HG02759 (cell line): ENCODE results near the gene ZNF680.
"Not testable (repeated sequence)": the region's sequence is repeated elsewhere in the genome, so short reads cannot be mapped to it uniquely, and the experiment has no call there.

Source experiments
- ATAC-seq: cut with Tn5 transposase; IDR thresholded peaks from one replicate; pipeline ENCODE4 v1.9.1; 2021; ENCODE audit warnings: mild to moderate bottlenecking, moderate library complexity; ENCODE audit not compliant: unreplicated experiment

ZNF680 gene

DNA sequence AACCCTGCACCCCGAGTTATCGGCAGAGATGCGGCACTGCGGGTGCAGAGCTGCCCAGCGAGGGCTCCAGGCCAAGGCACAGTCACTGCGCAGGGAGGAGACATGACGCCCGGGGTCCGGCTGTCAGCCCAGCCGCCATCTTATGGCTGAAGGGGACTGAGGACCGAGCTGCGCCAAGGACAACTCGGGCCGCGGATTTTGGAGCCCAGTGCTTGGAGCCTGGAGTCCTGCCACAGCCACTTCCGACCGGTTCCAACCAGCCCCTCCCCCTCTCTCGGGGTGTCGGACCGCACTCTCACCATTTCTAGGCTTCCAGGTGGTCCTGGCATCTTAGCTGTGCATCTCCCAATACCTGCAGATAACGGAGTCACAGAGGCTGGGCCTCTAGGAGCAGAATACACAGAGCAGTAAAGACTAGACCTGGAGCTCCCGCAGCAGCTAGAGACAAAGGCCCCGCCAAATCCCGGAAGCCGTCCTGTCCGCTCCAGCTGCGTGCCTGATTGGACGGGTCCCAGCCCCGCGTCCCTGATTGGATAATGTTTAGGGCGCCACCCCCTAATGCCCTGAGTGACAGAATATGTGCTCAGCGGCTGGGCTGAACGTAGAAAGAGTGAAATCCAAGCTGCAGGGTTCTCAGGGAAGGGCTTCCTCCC, at the start of gene ZNF680:
Gene ZNF680 (minus strand): TSS at position 446 of the 653 bp plus-strand sequence. CDS start 117 bp downstream, at position 329.
- ATAC-seq = peak; percentile 100

DNA sequence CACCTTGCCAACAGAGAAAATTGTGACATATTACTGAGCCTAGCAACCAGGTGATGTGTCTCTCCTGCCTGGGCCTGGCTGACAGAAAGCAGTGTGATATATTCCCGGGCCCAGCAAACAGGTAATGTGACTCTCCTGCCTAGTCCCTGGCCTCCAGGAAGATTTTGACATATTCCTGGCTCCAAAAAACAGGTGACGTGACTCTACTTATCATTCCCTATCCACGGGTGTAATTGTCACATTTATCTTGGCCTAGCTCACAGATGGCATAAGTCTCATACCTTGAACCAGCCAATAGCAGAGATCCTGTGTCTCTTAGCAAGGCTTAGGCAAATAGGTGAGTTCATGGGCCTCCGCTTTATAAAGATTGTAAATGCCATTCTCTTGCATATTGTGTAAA, 49.6 kb upstream of the ZNF680 start:
- no peak for ATAC-seq

DNA sequence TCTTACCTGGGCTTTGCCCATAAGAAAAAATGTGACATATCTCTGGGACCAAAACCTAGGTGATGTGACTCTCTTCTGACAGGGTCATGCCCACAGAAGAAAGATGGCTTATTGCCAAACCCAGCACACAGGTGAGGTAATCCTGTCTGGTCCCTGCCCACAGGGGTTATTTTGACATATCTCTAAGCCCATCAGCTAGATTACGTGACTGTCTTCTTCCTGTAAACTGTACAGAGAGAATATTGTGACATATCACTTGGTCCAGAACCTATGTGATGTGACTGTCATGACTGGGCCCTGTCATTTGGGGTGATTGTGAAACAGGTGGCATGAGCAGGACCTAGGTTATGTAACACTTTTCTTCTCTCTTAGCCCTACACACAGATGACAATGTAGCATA, 48.8 kb upstream of the ZNF680 start:
- no peak for ATAC-seq

DNA sequence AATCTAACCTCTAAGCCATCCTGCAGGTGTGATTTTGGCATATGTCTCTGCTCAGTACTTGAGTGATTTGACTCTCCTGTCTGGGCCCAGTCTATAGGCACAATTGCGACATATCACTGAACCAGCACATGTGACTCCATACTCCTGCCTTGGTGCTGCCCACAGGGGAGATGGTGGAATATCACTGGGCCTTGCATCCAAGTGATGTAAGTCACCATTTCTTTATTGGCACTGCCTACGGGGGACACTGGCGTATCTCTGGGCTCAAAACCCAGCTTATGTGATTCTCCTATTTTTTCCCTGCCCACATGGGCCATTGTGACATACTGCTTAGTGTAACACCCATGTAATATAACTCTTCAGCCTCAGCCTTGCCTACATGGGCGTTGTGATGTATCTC, 48.1 kb upstream of the ZNF680 start:
- no peak for ATAC-seq

DNA sequence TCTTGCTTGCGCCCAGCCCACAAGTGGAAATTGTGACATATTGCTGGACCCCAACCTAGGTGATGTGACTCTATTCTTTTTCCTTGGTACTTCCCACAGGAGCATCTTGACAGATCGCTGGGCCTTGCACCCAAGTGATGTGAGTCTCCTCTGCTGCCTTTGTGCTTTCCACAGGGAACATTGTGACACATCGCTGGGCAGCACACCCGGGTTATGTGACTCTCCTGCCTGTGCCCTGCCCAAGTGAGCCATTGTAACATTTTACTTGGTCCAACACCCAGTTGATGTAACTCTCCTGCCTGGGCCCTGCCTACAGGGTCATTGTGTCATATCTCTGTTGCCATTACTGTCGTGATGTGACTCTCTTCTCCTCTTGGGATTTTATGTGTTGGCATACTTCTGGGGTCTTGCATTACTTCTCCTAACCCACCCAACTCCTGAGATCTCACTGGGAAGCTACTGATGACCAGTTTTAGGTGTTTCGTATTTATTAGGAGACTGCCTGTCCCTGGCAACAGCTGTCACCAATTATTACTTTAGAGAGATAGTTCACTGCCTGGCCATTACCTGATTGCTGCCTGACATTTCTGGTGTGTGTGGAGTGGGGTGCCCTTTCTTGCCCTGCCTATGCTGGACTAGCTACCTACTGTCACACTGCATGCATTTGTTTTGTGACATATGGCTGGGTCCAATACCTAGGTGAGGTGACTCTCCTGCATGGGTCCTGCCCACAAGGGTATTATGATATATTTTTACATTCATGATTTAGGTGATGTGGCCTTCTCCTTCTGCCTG, 45.4 kb upstream of the ZNF680 start:
- no peak for ATAC-seq

DNA sequence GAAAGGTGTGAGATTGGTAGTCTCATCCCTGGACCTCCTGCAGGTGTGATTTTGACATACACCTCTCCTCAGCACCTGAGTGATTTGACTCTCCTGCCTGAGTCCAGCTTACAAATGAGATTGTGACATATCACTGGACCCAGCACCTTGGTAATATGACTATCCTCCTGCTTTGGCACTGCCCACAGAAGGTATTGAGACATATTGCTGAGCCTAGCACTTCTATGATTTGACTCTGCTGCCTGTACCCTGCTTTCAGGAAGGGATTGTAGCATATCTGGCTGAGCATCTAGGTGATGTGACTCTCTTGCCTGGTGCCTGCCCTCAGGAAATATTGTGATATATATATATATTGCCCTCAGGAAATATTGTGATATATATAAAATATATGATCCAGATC, 43.5 kb upstream of the ZNF680 start:
- ATAC-seq = no peak

DNA sequence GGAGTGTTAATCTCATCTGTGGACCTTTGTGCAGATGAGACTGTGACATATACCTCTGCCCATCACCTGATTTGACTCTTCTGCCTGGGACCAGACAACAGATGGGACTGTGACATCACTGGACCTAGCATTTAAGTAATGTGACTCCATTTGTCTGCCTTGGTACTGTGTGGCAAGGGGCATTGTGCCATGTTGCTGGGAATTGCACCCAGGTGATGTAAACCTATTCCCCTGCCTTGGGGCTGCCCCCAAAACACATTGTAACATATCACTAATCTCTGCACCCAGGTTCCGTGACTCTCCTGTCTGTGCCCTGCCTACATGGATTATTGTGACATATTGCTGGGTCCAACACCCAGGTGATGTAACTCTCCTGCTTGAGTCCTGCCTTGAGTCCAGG, 40.4 kb upstream of the ZNF680 start:
- no peak for ATAC-seq

DNA sequence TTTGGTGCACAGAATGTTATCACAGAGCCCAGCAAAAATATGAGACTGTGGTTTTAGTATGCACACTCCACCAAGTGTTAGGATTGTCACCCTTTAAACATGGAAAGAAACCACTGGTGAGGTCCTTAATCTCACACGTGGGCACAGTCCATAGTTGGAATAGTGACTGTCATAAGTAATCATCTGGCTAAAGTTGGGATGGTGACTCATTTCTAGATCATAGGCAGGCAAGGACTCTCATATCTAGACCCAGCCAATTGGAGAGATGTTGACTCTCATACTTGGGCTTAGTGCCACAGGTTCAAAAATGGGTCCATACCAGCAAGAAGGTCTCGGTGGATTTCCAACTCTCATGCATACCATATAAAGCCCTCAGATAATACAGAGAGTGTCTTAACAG, 39.6 kb upstream of the ZNF680 start:
- no peak for ATAC-seq

DNA sequence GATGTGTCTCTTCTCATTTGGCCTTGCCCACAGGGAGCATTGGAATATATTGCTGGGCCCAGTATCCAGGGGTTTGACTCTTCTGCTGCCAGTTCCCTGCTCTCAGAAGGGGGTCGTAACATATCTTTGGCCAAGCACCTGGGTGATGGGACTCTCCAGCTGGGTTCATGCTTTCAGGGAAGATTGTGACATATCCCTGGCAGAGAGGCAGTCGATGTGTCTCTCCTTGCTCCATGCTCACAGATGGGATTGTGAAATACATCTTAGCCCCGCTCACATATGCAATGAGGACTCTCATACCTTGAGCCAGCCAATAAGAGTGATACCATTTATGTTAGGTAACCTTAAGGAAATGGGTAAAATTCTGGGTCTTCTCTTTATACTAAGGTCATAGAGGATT, 39.2 kb upstream of the ZNF680 start:
- no peak for ATAC-seq

DNA sequence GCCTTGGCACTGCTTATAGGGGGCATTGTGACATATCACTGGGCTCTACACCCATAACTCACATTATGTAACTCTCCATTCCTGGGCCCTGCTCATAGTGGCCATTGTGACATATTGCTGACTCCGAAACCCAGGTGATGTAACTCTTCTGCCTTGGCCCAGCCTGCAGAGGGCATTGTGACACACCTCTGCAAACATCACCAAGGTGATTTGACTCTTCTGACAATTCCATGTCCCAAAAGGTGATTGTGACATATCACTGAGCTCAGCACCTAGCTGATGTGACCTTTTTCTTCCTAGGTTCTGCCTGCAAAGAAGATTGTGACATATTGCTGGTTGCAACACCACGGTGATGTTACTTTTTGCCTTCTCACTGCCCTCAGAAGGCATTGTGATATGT, 36.5 kb upstream of the ZNF680 start:
- no peak for ATAC-seq

DNA sequence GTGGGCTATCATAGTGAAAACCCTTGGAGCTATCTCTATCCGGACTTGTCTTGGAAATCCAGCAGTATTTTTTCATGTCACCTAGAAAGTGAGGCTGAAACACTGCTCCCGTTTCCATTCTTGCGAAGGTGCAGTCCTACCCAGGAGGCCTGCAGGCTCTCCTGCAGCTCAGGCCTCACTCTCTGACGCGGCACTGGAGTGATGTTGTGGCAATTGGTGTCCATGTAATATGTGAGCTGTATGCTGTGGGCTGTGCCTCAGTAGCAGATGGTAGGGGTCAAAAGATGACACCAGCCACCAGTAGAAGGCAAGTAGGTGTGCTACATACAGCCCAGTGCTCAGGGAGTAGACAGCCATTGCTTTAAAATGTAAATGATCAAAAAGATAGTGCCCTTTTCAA, 28.1 kb upstream of the ZNF680 start:
- ATAC-seq = no peak

DNA sequence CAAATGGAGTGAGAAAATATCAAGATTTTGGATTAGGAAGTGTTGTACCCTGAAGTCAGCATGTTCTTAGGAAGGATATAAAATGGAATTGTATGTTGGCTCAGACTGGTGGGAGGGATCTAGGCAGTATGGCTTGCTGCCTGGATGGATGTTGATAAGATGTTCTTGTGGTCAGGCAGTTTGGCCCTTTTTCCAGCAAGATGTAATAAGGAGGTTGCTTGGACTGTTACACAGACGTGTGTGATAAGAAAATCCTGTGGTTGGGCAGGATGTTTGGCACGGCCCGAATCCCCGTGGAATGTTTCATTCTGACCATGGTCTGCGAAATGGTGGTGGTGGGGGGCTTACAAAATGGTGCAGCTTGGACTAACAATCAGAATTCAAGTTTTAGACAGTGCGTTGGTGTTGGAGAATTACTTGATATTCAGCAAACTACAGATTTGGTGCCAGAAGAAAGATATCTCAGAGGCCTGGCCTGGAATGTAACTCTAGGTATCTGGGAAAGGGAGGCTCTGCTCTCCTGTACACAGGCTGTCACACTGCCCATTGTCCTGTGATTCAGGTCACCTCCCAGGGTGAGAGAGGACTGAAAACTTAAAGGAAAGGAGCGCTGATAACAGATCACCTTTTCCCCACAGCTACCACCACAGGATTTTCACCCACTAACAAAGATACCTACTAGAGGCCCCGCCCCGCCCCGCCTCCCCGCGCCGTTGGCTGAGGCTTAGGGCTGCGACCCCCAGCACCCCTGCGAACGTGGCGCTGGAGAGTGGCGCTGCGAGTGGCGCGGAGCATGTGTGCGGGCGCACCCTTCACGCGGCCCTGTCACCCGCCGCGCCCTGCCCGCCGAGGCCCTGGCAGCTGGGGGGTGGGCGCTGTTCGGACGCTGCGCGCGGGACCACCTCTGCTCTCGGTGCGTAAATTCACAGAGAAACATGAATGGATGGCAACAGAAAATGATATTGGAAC, 19.3 kb upstream of the ZNF680 start:
- no peak for ATAC-seq

DNA sequence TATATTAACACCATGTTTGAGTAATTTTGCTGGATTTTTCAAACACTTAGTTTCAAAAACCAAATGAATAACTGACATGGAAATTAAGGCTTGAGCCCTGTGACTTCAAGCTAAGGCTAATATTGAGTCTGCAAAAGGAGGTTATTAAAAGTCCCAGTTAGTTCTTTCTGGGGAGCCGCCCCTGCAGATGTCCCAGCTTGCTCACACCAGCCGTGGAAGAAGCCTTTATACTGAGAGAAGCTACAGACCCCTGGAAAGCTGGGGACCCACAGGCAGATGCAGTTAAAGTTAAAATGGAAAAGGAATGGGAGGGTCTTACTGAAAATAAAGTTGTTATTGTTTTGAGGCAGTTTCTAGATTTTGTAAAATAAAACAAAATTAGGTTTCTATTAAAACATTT, 18.5 kb upstream of the ZNF680 start:
- ATAC-seq = no peak

DNA sequence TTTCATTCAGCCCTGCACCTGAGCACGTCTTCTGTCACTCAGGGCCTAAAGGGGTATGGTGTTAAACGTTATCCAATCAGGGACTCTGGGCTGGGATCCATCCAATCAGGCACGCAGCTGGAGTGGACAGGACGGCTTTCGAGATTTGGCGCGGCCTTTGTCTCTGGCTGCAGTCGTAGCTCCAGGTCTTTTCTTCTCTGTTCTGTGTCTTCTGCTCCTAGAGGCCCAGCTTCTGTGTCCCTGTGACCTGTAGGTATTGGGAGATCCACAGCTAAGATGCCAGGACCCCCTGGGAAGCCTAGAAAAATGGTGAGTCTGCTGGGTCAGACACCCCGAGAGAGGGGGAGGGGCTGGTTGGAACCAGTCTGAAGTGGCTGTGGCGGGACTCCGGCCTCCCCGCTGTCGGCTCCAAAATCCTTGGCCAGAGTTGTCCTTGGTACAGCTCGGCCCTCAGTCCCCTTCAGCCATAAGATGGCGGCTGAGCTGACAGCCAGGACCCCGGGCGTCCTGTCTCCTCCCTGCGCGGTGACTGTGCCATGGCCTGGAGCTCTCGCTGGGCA, 11.7 kb upstream of the ZNF680 start:
- no peak for ATAC-seq

DNA sequence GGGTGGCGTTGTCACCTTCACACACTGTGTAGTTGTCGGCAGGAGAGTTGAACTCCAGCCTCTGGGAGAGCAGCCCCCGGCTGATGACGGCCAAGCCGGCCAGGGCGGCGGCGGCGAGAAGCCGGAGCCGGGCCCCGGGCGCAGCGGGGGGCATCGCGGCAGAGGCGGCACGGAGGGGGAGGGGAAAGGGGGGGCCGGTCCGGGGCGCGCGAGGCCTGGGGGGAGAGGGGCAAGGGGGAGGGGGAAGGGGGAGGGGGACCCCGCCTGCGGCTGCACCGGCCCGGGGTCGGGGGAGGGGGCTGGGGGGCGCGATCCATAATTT, 7.4 kb upstream of the ZNF680 start:
- ATAC-seq = not testable (repeated sequence)

DNA sequence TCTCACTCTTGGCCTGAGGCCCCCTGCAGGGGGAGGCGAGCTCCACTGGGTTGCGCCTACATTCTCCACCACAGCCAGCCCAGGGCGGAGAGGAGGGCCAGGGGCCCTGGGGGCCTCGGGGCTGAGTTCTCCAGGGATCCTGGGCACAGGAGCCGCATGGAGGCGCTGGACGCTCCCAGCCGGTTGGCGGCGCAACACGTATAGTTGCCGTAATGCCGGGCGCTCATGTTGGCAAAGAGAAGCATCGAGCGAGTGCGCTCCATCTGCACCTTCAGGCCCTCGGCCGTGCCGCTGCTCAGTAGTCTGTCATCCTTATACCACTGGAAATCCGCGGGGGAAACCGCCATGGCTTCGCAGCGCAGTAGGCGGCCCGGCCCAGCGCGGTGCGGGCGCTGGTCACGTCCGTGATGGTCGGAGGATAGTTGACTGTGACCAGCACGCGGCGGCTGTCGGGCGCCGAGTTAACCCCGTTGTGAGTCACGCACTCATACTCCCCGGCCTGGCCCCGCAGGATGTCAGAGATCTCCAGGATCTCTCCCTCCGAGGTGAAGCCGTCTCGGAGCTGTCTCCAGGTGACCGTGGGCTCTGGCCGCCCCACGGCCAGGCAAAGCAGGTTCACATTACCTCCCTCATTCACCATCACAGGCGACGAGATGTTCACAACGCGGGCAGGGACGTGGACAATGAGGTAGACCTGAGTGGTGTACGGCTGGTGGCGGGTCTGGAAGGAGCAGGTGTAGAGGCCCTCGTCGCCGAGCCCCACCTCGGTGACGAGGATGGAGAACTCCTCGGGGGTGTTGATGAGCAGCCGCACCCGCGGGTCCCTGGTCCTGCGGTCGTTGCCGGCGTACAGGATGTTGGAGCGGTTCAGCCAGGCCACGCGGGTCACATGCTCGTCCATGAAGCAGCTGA, 6.8 kb upstream of the ZNF680 start:
- peak; percentile 46 for ATAC-seq

DNA sequence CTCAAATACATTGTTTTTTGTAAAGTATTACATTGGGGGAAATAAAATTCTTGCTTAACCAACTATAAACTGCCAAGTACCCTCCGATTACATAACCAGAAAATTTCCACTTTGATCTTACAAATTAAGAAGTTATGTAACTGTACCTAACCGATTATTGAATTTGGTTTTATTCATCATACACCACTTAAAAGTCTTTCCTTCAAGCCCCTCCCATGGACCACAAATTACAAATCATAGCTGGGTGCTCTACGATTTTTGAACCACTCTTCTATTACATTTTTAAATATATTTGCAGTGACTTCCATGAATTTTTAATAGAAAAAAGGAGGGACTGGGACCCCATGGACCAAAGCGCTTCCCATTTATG, 630 bp downstream of the ZNF680 start:
- no peak for ATAC-seq

DNA sequence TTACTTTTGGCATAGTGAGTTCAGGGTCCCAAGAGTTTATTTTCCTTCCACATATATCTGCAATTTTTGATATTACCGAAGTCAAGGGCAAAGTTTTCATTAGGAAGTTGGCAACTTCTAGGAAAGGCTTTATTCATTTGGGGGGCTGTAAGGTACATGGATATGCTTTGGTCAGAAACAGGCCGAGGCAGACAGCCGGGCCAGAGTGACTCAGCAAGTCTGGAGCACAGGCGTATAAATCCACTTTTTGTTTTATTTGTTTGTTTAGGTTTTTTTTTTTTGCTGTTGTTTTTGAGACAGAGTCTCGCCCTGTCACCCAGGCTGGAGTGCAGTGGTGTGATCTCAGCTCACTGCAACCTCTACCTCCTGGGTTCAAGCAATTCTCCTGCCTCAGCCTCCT, 3.7 kb downstream of the ZNF680 start:
- ATAC-seq = no peak

DNA sequence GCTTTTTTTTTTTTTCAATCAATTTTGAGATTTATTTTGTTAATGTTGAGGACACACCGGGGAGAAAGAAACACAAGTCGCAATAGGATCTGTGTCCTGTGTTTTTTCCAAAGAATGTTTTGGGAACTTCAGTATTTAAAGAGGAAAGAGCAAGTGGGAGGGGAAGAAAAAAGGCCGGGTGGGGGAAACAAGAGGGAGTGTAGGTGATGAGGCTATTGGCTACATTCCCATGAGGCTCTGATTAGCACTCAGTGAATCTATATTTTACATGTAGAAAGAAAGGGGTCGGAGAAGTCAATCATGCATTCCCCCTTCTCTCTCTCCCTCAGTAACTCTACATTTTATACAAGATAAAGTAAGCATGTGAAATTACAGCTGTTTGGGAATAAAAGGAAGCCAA, 4.1 kb downstream of the ZNF680 start:
- no peak for ATAC-seq

DNA sequence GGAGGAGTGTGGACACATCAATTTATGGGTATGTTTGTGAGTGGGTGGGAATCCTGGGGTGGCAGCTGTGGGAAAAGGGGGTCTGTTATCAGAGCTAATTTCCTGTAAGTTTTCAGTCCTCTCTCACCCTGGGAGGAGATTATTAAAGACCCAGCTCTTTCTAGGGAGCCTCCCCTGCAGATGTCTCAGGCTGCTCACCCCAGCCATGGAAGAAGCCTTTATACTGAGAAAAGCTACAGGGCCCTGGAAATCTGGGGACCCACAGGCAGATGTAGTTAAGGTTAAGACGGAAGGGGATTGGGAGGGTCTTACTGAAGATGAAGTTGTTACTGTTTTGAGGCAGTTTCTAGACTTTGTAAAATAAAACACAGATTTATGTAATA, 4.6 kb downstream of the ZNF680 start:
- ATAC-seq = no peak
